H1 (cell line): ENCODE data around the gene BCL2L14.

Experiments used
- ATF3 ChIP-seq: IDR thresholded peaks from 2 replicates; pipeline ENCODE4 v1.6.1; 2011; ENCODE audit warnings: low read depth, mild to moderate bottlenecking, low read length; ENCODE audit not compliant: insufficient read depth
- CBX5 ChIP-seq: fragments of 300-800, 300-1000 bp; sonication (generic); IDR thresholded peaks from 2 replicates; pipeline ENCODE4 v1.7.1; 2016; ENCODE audit warnings: antibody characterized with exemption, low read length, low read depth
- CTCF ChIP-seq, 3 experiments: IDR thresholded peaks; 1 replicate in 2 of 3; 2 replicates in 1 of 3; pipeline versions ENCODE4 v1.5.1 to v1.6.1; 2011; ENCODE audit warnings: low read length in 3 of 3, mild to moderate bottlenecking in 3 of 3, inconsistent platforms in 2 of 3, low read depth in 1 of 3, moderate library complexity in 1 of 3; ENCODE audit not compliant: insufficient read depth in 1 of 3; ENCODE audit errors: control extremely low read depth in 1 of 3
- JUN ChIP-seq: IDR thresholded peaks from 2 replicates; pipeline ENCODE4 v1.6.1; 2011; ENCODE audit warnings: low read depth, mild to moderate bottlenecking, improper control_type of control experiment, low read length
- POLR2A ChIP-seq, 2 experiments: IDR thresholded peaks; 1 replicate in 1 of 2; 2 replicates in 1 of 2; pipeline ENCODE4 v1.6.1; 2011; ENCODE audit warnings: low read depth in 2 of 2, low read length in 2 of 2, mild to moderate bottlenecking in 2 of 2; ENCODE audit errors: control extremely low read depth in 1 of 2
- RAD21 ChIP-seq, 2 experiments: IDR thresholded peaks in 1 of 2; conservative IDR thresholded peaks in 1 of 2; 2 replicates each; pipeline ENCODE4 v1.6.1; 2011; ENCODE audit warnings: low read depth in 2 of 2, low read length in 2 of 2, improper control_type of control experiment in 1 of 2, inconsistent platforms in 1 of 2, mild to moderate bottlenecking in 1 of 2, moderate library complexity in 1 of 2
- RFX5 ChIP-seq: IDR thresholded peaks from 2 replicates; pipeline ENCODE4 v1.6.1; 2011; ENCODE audit warnings: low read depth, low read length, improper control_type of control experiment, borderline replicate concordance
- RXRA ChIP-seq: IDR thresholded peaks from 2 replicates; pipeline ENCODE4 v1.6.1; 2011; ENCODE audit warnings: low read depth, mild to moderate bottlenecking, low read length, moderate library complexity; ENCODE audit not compliant: insufficient read depth
- SIN3A ChIP-seq, 2 experiments: IDR thresholded peaks in 1 of 2; conservative IDR thresholded peaks in 1 of 2; 2 replicates each; pipeline ENCODE4 v1.6.1; 2011 to 2012; ENCODE audit warnings: low read length in 2 of 2, improper control_type of control experiment in 1 of 2, low read depth in 1 of 2, mild to moderate bottlenecking in 1 of 2
- TCF12 ChIP-seq: IDR thresholded peaks from 2 replicates; pipeline ENCODE4 v1.6.1; 2011; ENCODE audit warnings: low read depth, mild to moderate bottlenecking, low read length
- YY1 ChIP-seq: IDR thresholded peaks from 2 replicates; pipeline ENCODE4 v1.6.1; 2011; ENCODE audit warnings: low read depth, mild to moderate bottlenecking, low read length

- TF ChIP-seq RFX5 (no peak), RXRA (no peak), RAD21 (IDR thresholded peaks at IDR 0.05 in 1 of 2, conservative IDR thresholded peaks at IDR 0.05 in 1 of 2; ENCODE audit: low read depth in 2 of 2, low read length in 2 of 2) (no peak), CTCF (IDR thresholded peaks at IDR 0.05; ENCODE audit: control extremely low read depth in 1 of 3, insufficient read depth in 1 of 3, low read depth in 1 of 3, low read length in 3 of 3) (no peak), JUN (no peak), POLR2A (IDR thresholded peaks at IDR 0.05; ENCODE audit: control extremely low read depth in 1 of 2, low read depth in 2 of 2, low read length in 2 of 2) (no peak), YY1 (no peak), ATF3 (no peak), TCF12 (no peak), SIN3A (conservative IDR thresholded peaks at IDR 0.05 in 1 of 2, IDR thresholded peaks at IDR 0.05 in 1 of 2; ENCODE audit: low read depth in 1 of 2, low read length in 2 of 2) (no peak), CBX5 (no peak)
Observed at GRCh38 chr12:12051668-12052067, 19.1 kb upstream of the BCL2L14 start.
